Brain microvascular endothelial cell (primary cell): ENCODE data around the gene CCDC6.

ENCODE experiments used
- DNase-seq: peaks from one replicate; pipeline ENCODE4 v3.0.0-alpha.2; 2020
- H3K27ac ChIP-seq: fragments of 250-450 bp; sonication (Bioruptor Pico); 2 replicates; pipeline ENCODE4 v1.5.1; 2020; ENCODE audit warnings: mild to moderate bottlenecking, moderate library complexity
- H3K27me3 ChIP-seq: fragments of 250-450 bp; sonication (Bioruptor Pico); replicated peaks from 2 replicates; pipeline ENCODE4 v1.5.1; 2020; ENCODE audit warnings: mild to moderate bottlenecking
- H3K36me3 ChIP-seq: fragments of 250-450 bp; sonication (Bioruptor Pico); replicated peaks from 2 replicates; pipeline ENCODE4 v1.5.1; 2020; ENCODE audit warnings: mild to moderate bottlenecking
- H3K4me3 ChIP-seq: 2 replicates; pipeline ENCODE4 v1.5.1; 2011; ENCODE audit warnings: low read depth, mild to moderate bottlenecking, control low read depth, low read length, moderate library complexity
- in situ Hi-C: cut with HindIII; loops from 2 replicates; pipeline ENCODE4 v1.10.0; 2017; ENCODE audit warnings: low sequenced_read_pairs, low pct_ligation_motif_present
- TF ChIP-seq, protein P1 (sequence below): IDR thresholded peaks from 2 replicates; pipeline ENCODE4 v1.5.1; 2011; ENCODE audit warnings: low read depth, mild to moderate bottlenecking, moderate library complexity, low read length, control low read depth, inconsistent platforms; ENCODE audit errors: missing control alignments

The CCDC6 gene

DNA sequence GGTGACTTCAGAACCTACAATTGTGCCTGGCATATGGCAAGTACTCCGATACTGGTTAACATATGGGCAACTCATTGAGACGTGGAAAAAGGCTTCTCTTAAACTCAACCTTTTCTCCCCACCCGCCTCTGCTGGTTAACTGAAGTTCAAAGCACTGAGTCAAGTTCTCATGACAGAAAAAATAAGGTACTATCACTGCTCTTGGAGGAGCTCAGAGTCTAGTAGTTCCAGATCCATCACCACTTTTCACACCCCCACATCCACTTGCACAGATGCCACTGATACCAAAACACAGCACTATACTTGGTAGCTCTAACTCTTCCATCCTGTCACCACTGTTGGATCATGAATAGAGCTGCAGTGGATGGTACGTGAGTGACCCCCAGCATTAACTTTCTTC, 36.2 kb downstream of the CCDC6 start:
- in situ Hi-C loops: no loop called here
- TF ChIP-seq, protein P1, sequence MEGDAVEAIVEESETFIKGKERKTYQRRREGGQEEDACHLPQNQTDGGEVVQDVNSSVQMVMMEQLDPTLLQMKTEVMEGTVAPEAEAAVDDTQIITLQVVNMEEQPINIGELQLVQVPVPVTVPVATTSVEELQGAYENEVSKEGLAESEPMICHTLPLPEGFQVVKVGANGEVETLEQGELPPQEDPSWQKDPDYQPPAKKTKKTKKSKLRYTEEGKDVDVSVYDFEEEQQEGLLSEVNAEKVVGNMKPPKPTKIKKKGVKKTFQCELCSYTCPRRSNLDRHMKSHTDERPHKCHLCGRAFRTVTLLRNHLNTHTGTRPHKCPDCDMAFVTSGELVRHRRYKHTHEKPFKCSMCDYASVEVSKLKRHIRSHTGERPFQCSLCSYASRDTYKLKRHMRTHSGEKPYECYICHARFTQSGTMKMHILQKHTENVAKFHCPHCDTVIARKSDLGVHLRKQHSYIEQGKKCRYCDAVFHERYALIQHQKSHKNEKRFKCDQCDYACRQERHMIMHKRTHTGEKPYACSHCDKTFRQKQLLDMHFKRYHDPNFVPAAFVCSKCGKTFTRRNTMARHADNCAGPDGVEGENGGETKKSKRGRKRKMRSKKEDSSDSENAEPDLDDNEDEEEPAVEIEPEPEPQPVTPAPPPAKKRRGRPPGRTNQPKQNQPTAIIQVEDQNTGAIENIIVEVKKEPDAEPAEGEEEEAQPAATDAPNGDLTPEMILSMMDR: no peak
- Histone ChIP-seq H3K4me3 (no peak overlapping the region), H3K27ac (no peak overlapping the region), H3K27me3 (no peaks in the 10 kb centered on the region), H3K36me3 (no peaks in the 10 kb centered on the region)
- no peak for DNase-seq

DNA sequence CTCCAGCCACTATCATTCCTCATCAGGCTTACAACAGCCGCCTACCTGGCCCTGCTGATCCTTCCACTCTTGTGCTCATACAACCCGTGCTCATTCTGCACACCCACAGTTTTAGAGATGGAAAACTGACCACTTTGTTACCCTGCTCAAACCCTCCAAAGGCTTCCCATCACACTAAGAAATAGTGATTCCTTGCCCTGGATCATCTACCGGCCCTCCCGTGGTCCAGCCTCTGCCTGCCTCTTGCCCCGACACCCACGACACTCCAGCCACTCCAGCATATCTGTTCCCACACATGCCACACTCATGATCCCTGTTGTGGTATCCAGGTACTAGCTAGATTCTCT, 36.8 kb downstream of the CCDC6 start:
- TF ChIP-seq, protein P1: no peak
- no peak for DNase-seq
- Histone ChIP-seq H3K27ac (no peak overlapping the region), H3K27me3 (no peaks in the 10 kb centered on the region), H3K4me3 (no peak overlapping the region), H3K36me3 (no peaks in the 10 kb centered on the region)
- in situ Hi-C loops: no loop called here

DNA sequence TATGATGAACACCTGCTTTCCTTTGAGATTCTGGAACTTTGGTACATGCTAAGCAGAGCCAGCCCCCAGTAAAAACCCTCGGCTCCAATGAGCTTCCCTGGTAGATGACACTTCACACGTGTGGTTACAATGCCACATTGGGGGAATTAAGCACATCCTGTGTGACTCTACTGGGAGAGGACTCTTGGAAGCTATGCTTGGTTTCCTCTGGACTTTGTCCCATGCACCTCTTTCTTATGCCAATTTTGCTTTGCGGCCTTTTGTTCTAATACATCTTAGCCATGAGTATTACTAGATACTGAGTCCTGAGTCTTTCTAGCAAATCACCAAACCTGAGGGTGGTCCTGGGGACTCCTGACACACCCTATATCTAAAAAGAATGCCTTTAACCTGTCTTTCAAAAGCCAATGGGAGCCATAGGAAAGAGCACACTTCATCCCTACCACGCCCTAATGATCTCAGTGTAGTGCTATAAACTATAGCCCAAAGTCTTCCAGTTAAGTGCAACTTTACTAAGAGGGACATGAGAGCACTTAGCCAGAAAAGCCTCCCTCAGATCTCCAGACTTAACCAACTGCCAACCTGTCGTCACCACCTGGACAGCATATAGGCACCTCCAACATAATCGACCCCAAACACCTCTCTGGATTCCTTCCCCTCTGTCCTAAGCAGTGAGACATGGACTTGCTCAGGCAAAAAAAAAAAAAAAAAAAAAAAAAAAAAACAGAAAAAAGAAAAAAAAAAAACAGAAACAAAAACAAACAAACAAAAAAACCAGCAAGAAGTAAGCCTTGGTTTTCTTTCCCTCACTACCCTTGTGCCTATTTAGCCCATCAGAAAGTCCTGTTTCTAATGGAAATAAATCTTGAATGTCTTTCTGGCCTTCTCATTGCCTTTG, 37.4 kb downstream of the CCDC6 start:
- Histone ChIP-seq H3K27me3 (no peaks in the 10 kb centered on the region), H3K36me3 (no peaks in the 10 kb centered on the region), H3K4me3 (no peak overlapping the region), H3K27ac (no peak overlapping the region)
- DNase-seq: no peak
- in situ Hi-C loops: no loop called here
- TF ChIP-seq, protein P1: no peak

- no peak for DNase-seq
- Histone ChIP-seq H3K27me3 (no peaks in the 10 kb centered on the region), H3K4me3 (no peak overlapping the region), H3K27ac (no peak overlapping the region), H3K36me3 (no peaks in the 10 kb centered on the region)
- in situ Hi-C loops: no loop called here
- TF ChIP-seq, protein P1: no peak
These were observed 38.8 kb downstream of the CCDC6 start for GRCh38 chr10:59867590-59867989.

DNA sequence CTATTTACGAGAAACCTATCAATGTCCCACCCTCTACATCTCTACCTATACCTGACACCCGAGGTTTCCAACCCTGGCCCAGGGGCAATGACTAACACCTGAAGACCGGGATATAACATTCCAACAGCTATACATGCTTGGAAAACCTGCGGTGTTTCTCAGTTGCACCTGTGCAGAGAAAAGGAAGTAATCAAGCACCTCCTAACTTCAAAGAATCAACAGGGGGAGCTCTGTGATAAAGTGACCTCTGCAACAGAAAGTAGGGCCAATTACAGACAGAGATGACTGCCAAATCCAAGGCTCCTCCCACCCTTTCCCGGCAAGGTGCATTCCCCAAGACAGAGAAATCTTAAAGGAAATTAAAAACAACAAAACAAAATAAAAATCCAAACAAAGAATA, 41.3 kb downstream of the CCDC6 start:
- in situ Hi-C loops: no loop called here
- Histone ChIP-seq H3K27ac (no peak overlapping the region), H3K27me3 (no peaks in the 10 kb centered on the region), H3K36me3 (no peaks in the 10 kb centered on the region), H3K4me3 (no peak overlapping the region)
- no peak for DNase-seq
- TF ChIP-seq, protein P1: peak; percentile 38
